Left colon (tissue), 2 donors: ENCODE measurements around the gene STAB2. TPM values are rescaled to one million over a fixed set of nuclear protein-coding genes. Genes with fewer than 3 reads are reported as not detected.

Source experiments
- ATAC-seq: fragments of 200-7000 bp; cut with Tn5 transposase; one replicate; pipeline ENCODE4 v1.9.1; 2020; ENCODE audit warnings: mild to moderate bottlenecking, moderate library complexity
- DNase-seq, 2 donors: peaks; one replicate each; pipeline ENCODE4 v3.0.0-alpha.2; 2020
- intact Hi-C, 2 donors: fragments of 100-400 bp; cut with DNase I in 1 of 2; cut with micrococcal nuclease in 1 of 2; formaldehyde crosslinking; loops; one replicate each; pipeline versions ENCODE4 v1.11.2 to v1.14.0; 2022; cut with DNase I, micrococcal nuclease
- total RNA-seq, 2 donors: library from RNA; stranded (reverse); fragmentation: NEBNext Ultra II Directional; extraction: Animal tissue kit (Norgen Biotek cat#: 25700); gene quantifications; one replicate each; pipeline ENCODE4 v1.2.1, GENCODE V29; 2021
- donor health status: DM: no; HTN: no; CAD: no.
- donor health status: DM: yes; HTN: yes; CAD: no.

The STAB2 gene
- total RNA-seq, 2 donors from 2014 or later: 0.92 to 2.0 TPM

DNA sequence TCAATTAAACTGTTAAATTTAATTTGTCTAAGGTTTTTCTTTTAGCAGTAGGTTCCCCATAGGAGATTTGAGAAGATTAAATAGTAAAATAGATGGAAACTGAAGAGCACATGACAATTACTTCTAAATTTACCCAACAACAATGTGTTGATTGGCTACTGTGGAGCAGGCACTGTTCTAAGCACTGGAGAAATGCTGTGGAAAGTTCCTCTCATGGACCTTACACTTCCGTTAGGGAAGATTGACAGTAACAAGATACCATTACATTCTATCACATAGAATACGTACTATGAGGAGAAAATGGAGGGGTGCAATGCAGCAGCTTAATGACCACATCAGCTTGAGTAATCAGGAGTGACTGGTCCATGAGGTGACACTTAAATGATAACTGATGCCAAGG lies 8.1 kb upstream of the STAB2 start:
- intact Hi-C loops: no loop called here
- DNase-seq: no peak
- ATAC-seq: no peak

DNA sequence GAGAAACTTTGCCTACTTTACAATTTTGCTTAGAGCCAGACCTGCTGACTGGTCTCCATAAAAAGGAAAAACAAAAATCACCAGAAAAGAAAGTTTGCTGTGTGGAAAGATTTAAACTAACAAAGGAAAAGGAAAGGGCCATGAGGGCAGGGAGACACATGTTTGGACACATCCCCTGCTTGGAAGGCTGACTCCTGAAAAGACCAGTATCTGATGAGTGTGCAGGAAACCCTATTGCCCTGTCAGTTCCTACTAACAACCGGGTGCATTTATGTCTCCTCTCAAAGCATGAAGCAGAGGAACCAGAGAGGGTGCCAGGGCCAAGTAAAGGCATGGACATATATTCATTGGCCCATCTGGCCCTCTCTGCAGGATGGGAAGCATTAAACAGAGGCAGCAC lies 7.0 kb upstream of the STAB2 start:
- DNase-seq: no peak
- ATAC-seq: no peak
- intact Hi-C loops: no loop called here

DNA sequence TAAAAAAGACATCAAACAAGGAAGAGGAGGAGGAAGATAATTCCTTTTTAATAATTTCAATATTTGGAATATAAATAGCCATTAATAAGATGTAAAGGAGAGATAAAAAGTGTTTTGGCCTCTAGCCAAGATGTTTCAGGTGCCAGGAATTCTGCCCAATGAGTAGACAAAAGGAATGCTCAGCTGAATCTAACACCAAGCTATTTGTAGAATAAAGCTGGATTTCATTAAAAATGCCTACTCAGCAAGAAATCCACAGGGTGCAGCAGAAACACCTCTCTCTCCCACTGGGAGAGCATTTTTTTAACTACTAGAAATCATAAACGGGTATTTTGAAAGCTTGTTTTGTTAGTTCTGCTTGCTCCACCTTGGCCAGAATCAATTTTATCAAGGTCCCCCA lies 4.1 kb upstream of the STAB2 start:
- DNase-seq (no peak), ATAC-seq (no peak)
- intact Hi-C loops: no loop called here

GRCh38 chr12:103586132-103586531 lies 941 bp upstream of the STAB2 start:
- no peak for ATAC-seq
- intact Hi-C loops: no loop called here
- DNase-seq: no peak

GRCh38 chr12:103588680-103589079 lies 1.6 kb downstream of the STAB2 start:
- intact Hi-C loops: no loop called here
- ATAC-seq: no peak

GRCh38 chr12:103589517-103589916 lies 2.4 kb downstream of the STAB2 start:
- no peak for DNase-seq
- no peak for ATAC-seq
- intact Hi-C loops: no loop called here

More at GRCh38 chr12:103588680-103589079, 1.6 kb downstream of the STAB2 start:
- no peak for DNase-seq

GRCh38 chr12:103590271-103590670 lies 3.2 kb downstream of the STAB2 start:
- DNase-seq: no peak
- no peak for ATAC-seq
- intact Hi-C loops: no loop called here

GRCh38 chr12:103596981-103597380 lies 9.9 kb downstream of the STAB2 start:
- intact Hi-C loops: no loop called here
- DNase-seq (no peak), ATAC-seq (no peak)

- no peak for ATAC-seq
- DNase-seq: no peak
- intact Hi-C loops: no loop called here
These were observed 12.2 kb downstream of the STAB2 start for GRCh38 chr12:103599274-103599673.

DNA sequence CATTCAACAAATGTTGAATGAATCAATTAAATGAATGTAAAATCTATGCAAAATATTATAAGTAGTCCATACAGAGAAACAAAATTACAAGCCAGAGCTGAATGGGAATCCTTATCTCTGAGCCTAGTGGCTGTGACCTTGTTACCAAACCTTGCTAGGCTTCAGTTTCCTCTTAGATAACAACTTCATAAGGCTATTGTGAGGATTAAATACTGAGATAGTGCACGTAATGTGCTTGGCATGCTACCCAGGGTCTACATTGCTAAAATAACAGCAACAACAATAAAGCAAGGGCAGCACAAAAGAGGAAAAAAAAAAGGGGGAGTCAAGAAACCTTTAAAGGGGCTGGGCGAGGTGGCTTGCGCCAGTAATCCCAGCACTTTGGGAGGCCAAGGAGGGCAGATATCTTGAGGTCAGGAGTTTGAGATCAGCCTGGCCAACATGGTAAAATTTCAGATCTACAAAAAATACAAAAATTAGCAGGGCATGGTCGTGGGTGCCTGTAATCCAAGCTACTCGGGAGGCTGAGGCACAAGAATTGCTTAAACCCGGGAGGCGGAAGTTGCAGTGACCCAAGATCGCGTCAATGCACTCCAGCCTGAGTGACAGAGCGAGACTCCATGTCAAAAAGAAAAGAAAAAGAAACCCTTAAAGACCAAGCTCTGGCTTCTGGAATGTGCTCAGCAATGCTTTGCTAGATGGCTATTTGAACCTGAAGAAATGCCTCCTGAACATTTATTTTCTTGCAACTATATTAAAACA lies 14.1 kb downstream of the STAB2 start:
- ATAC-seq: no peak
- intact Hi-C loops: no loop called here
- no peak for DNase-seq

- DNase-seq (no peak), ATAC-seq (no peak)
- intact Hi-C loops: no loop called here
These were observed 33.3 kb downstream of the STAB2 start for GRCh38 chr12:103620395-103620794.

GRCh38 chr12:103623716-103624115 lies 36.6 kb downstream of the STAB2 start:
- DNase-seq: no peak
- intact Hi-C loops: no loop called here
- no peak for ATAC-seq

- DNase-seq (peak; percentile 37 to 49), ATAC-seq (peak; percentile 97)
- intact Hi-C loops: no loop called here
These were observed 39.4 kb downstream of the STAB2 start for GRCh38 chr12:103626498-103626897.

DNA sequence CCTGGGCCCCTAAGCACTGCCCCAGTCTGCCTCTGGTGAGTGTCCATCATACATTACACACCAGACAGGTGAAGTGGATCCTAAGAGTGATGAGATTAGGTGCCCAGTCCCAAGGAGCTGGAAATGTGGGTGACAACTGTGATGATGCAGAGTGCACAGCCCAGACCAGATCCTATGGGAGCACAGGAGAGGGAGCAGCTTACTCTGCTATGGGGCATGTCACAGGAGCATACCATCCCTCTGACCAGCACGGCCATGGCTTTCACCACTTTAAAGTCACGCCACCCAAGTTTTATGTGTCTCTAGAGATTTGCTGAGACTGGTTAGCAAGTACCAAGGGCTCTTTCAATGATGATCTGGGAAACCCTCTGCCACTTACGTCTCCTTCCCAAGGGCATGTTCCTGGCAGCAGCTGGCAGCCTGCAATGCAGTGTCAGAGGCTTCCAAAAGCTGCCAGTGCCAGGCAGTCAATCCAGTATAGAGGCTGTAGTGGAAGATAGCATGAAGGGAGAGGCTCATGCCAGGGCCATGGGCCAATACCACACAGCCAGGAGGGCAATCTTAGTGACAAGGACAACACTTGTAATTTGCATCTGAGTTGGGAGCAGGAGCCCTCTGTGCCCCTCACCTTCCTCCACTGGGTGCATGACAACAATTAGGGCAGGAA lies 40.2 kb downstream of the STAB2 start:
- intact Hi-C loops: no loop called here
- ATAC-seq (no peak), DNase-seq (no peak)

- intact Hi-C loops: no loop called here
- ATAC-seq: peak; percentile 80
- DNase-seq: peak; percentile 35 to 68
These were observed 45.6 kb downstream of the STAB2 start for GRCh38 chr12:103632554-103633216.

- no peak for DNase-seq
- intact Hi-C loops: no loop called here
- no peak for ATAC-seq
These were observed 47.7 kb downstream of the STAB2 start for GRCh38 chr12:103634732-103635131.

GRCh38 chr12:103635419-103635818 lies 48.3 kb downstream of the STAB2 start:
- ATAC-seq: no peak
- DNase-seq: no peak
- intact Hi-C loops: no loop called here

GRCh38 chr12:103637021-103637420 lies 49.9 kb downstream of the STAB2 start:
- intact Hi-C loops: no loop called here
- ATAC-seq: no peak
- no peak for DNase-seq

GRCh38 chr12:103637429-103637828 lies 50.4 kb downstream of the STAB2 start:
- intact Hi-C loops: no loop called here
- ATAC-seq (no peak), DNase-seq (no peak)

DNA sequence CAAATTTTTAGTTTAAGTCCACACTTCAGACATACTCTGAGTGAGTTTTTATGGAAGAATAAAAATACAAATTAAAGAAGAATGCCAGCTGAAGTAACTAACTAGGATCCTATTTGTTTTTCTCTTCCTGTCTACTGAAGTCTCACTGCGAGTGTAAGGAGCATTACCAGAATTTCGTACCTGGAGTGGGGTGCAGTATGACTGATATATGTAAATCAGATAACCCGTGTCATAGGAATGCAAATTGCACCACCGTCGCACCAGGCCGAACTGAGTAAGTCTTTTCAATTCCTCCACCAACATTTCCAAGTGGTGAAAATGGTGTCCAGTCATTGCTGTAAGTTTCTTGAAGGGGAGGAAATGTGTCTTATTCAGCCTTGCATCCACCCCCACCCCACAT lies 52.9 kb downstream of the STAB2 start:
- intact Hi-C loops: no loop called here
- DNase-seq: no peak
- ATAC-seq: no peak
